ENCODE measurements around the gene ARHGEF1. TPM values are rescaled to one million over a fixed set of nuclear protein-coding genes. Genes with fewer than 3 reads are reported as not detected.

The ARHGEF1 gene
- polyA plus RNA-seq, 1 donor (not counting 4 experiments of a cell fraction or from before 2014, with no cell fraction given), result 30.5 TPM

GRCh38 chr19:41845001-41845050, 38.2 kb upstream of the ARHGEF1 start, which contains the start of gene DMRTC2:
TSS of gene DMRTC2 (plus strand) at chr19:41845042. CDS start at chr19:41847429, 2,387 bp downstream.
- Histone ChIP-seq H3K4me3 (ENCODE audit: control insufficient read depth in 2 of 3, extremely low read depth in 1 of 3, insufficient read depth in 2 of 3, low read depth in 1 of 3, low read length in 3 of 3) (no peak within 1 kb of the TSS), H3K9me3 (ENCODE audit: control insufficient read depth, low read depth, low read length) (no peaks in the 10 kb centered on the region), H3K9me1 (ENCODE audit: control insufficient read depth, extremely low read depth, insufficient read depth, low read length) (no peaks in the 10 kb centered on the region), H3K27ac (ENCODE audit: control insufficient read depth, insufficient read depth, low read length) (no peak within 1 kb of the TSS), H3K4me1 (ENCODE audit: control insufficient read depth, extremely low read depth, insufficient read depth, low read length) (no peaks in the 10 kb centered on the region), H3K4me2 (ENCODE audit: control insufficient read depth, extremely low read depth, insufficient read depth, low read depth, low read length) (no peak within 1 kb of the TSS), H2AFZ (ENCODE audit: control insufficient read depth, low read length) (no peak within 1 kb of the TSS), H4K20me1 (ENCODE audit: control insufficient read depth, extremely low read depth, insufficient read depth, low read length) (no peaks in the 10 kb centered on the region), H3K27me3 (ENCODE audit: control insufficient read depth, extremely low read depth, insufficient read depth, low read length) (no peaks in the 10 kb centered on the region), H3K36me3 (ENCODE audit: control insufficient read depth in 2 of 2, extremely low read depth in 1 of 2, insufficient read depth in 2 of 2, low read length in 2 of 2) (no peaks in the 10 kb centered on the region), H3K79me2 (ENCODE audit: control insufficient read depth, insufficient read depth, low read length) (no peaks in the 10 kb centered on the region), H3K9ac (ENCODE audit: control insufficient read depth, extremely low read depth, insufficient read depth, low read length) (no peak within 1 kb of the TSS)
- TF ChIP-seq EZH2 (IDR thresholded peaks at IDR 0.05; ENCODE audit: low read length) (no peak), CTCF (optimal IDR thresholded peaks at IDR 0.05 in 1 of 3, IDR thresholded peaks at IDR 0.05 in 1 of 3, conservative IDR thresholded peaks at IDR 0.05 in 1 of 3; ENCODE audit: extremely low read depth in 1 of 3, insufficient read depth in 2 of 3, low read length in 3 of 3) (no peak)
- dilution Hi-C loops (cut with MboI; ENCODE audit: extremely low pct_ligation_motif_present, low sequenced_read_pairs), result no loop called here
- DNase-seq (ENCODE audit: low read depth, low spot score), result no peak
- FAIRE-seq, result no peak

- Histone ChIP-seq H2AFZ (ENCODE audit: control insufficient read depth, low read length) (no peak overlapping the region), H3K9ac (ENCODE audit: control insufficient read depth, extremely low read depth, insufficient read depth, low read length) (no peak overlapping the region), H3K27me3 (ENCODE audit: control insufficient read depth, extremely low read depth, insufficient read depth, low read length) (peaks cover under 1% of the 10 kb centered on the region), H3K36me3 (ENCODE audit: control insufficient read depth in 2 of 2, extremely low read depth in 1 of 2, insufficient read depth in 2 of 2, low read length in 2 of 2) (no peaks in the 10 kb centered on the region), H3K4me3 (ENCODE audit: control insufficient read depth in 2 of 3, extremely low read depth in 1 of 3, insufficient read depth in 2 of 3, low read depth in 1 of 3, low read length in 3 of 3) (no peak overlapping the region), H3K9me1 (ENCODE audit: control insufficient read depth, extremely low read depth, insufficient read depth, low read length) (no peaks in the 10 kb centered on the region), H3K79me2 (ENCODE audit: control insufficient read depth, insufficient read depth, low read length) (no peaks in the 10 kb centered on the region), H3K4me1 (ENCODE audit: control insufficient read depth, extremely low read depth, insufficient read depth, low read length) (no peaks in the 10 kb centered on the region), H3K4me2 (ENCODE audit: control insufficient read depth, extremely low read depth, insufficient read depth, low read depth, low read length) (no peak overlapping the region), H3K27ac (ENCODE audit: control insufficient read depth, insufficient read depth, low read length) (no peak overlapping the region), H4K20me1 (ENCODE audit: control insufficient read depth, extremely low read depth, insufficient read depth, low read length) (no peaks in the 10 kb centered on the region), H3K9me3 (ENCODE audit: control insufficient read depth, low read depth, low read length) (no peaks in the 10 kb centered on the region)
- dilution Hi-C loops (cut with MboI; ENCODE audit: extremely low pct_ligation_motif_present, low sequenced_read_pairs), result no loop called here
- no peak for TF ChIP-seq EZH2 (IDR thresholded peaks at IDR 0.05; ENCODE audit: low read length)
- FAIRE-seq, result no peak
- no peak for DNase-seq (ENCODE audit: low read depth, low spot score)
Observed at GRCh38 chr19:41845051-41845590, 37.9 kb upstream of the ARHGEF1 start.

- H2AFZ ChIP-seq (ENCODE audit: control insufficient read depth, low read length), result no peak overlapping the region
- dilution Hi-C loops (cut with MboI; ENCODE audit: extremely low pct_ligation_motif_present, low sequenced_read_pairs), result no loop called here
- no peak overlapping the region for H3K4me2 ChIP-seq (ENCODE audit: control insufficient read depth, extremely low read depth, insufficient read depth, low read depth, low read length)
- DNase-seq (ENCODE audit: low read depth, low spot score), result no peak
- H3K4me1 ChIP-seq (ENCODE audit: control insufficient read depth, extremely low read depth, insufficient read depth, low read length), result no peaks in the 10 kb centered on the region
- no peaks in the 10 kb centered on the region for H3K9me1 ChIP-seq (ENCODE audit: control insufficient read depth, extremely low read depth, insufficient read depth, low read length)
- no peak overlapping the region for H3K9ac ChIP-seq (ENCODE audit: control insufficient read depth, extremely low read depth, insufficient read depth, low read length)
- no peaks in the 10 kb centered on the region for H3K36me3 ChIP-seq (ENCODE audit: control insufficient read depth in 2 of 2, extremely low read depth in 1 of 2, insufficient read depth in 2 of 2, low read length in 2 of 2)
- no peaks in the 10 kb centered on the region for H3K9me3 ChIP-seq (ENCODE audit: control insufficient read depth, low read depth, low read length)
- no peak overlapping the region for H3K27ac ChIP-seq (ENCODE audit: control insufficient read depth, insufficient read depth, low read length)
- no peaks in the 10 kb centered on the region for H4K20me1 ChIP-seq (ENCODE audit: control insufficient read depth, extremely low read depth, insufficient read depth, low read length)
- TF ChIP-seq CTCF (optimal IDR thresholded peaks at IDR 0.05 in 1 of 3, IDR thresholded peaks at IDR 0.05 in 1 of 3, conservative IDR thresholded peaks at IDR 0.05 in 1 of 3; ENCODE audit: extremely low read depth in 1 of 3, insufficient read depth in 2 of 3, low read length in 3 of 3) (no peak), EZH2 (IDR thresholded peaks at IDR 0.05; ENCODE audit: low read length) (no peak)
- H3K27me3 ChIP-seq (ENCODE audit: control insufficient read depth, extremely low read depth, insufficient read depth, low read length), result peaks cover 15% of the 10 kb centered on the region
- no peak for FAIRE-seq
- H3K4me3 ChIP-seq (ENCODE audit: control insufficient read depth in 2 of 3, extremely low read depth in 1 of 3, insufficient read depth in 2 of 3, low read depth in 1 of 3, low read length in 3 of 3), result no peak overlapping the region
- no peaks in the 10 kb centered on the region for H3K79me2 ChIP-seq (ENCODE audit: control insufficient read depth, insufficient read depth, low read length)
Observed at GRCh38 chr19:41847351-41848105, 35.5 kb upstream of the ARHGEF1 start.
